Transverse colon (tissue), 4 donors: ENCODE measurements around the gene GFOD1. TPM values are rescaled to one million over a fixed set of nuclear protein-coding genes. Genes with fewer than 3 reads are reported as not detected.

Experiments used
- DNase-seq: peaks from one replicate; pipeline ENCODE4 v3.0.0-alpha.2; 2019
- H3K27ac ChIP-seq, 4 donors: fragments of 200-600 bp; sonication (generic); 2 replicates each; pipeline ENCODE4 v1.5.1; 2016 to 2018; ENCODE audit warnings: inconsistent platforms in 4 of 4
- H3K27me3 ChIP-seq: fragments of 200-600 bp; sonication (generic); 2 replicates; pipeline ENCODE4 v1.5.1; 2017; ENCODE audit warnings: inconsistent platforms
- H3K36me3 ChIP-seq, 4 donors: fragments of 200-600 bp; sonication (generic); 2 replicates each; pipeline ENCODE4 v1.5.1; 2017 to 2019; ENCODE audit warnings: inconsistent platforms in 4 of 4
- H3K4me1 ChIP-seq, 4 donors: fragments of 200-600 bp; sonication (generic); 2 replicates each; pipeline ENCODE4 v1.5.1; 2017 to 2020; ENCODE audit warnings: inconsistent platforms in 4 of 4
- H3K4me3 ChIP-seq, 4 donors: fragments of 200-600 bp; sonication (generic); 1 replicate in 1 of 4; 2 replicates in 3 of 4; pipeline versions ENCODE4 v1.5.1 to v1.6.1; 2017 to 2019; ENCODE audit warnings: inconsistent platforms in 4 of 4
- H3K9me3 ChIP-seq, 2 donors: fragments of 200-600 bp; sonication (generic); 2 replicates each; pipeline ENCODE4 v1.5.1; 2017 to 2019; ENCODE audit warnings: inconsistent platforms in 2 of 2
- CTCF ChIP-seq, 5 experiments: fragments of 200-600 bp in 3 of 5; fragments of 450-650 bp in 2 of 5; sonication (generic) in 3 of 5; IDR thresholded peaks; 1 replicate in 2 of 5; 2 replicates in 3 of 5; pipeline ENCODE4 v1.5.1; 2016 to 2017; ENCODE audit warnings: antibody characterized with exemption in 5 of 5, inconsistent platforms in 3 of 5, mild to moderate bottlenecking in 2 of 5, moderate library complexity in 1 of 5
- EP300 ChIP-seq: sonication (generic); formaldehyde crosslinking; IDR thresholded peaks from one replicate; pipeline ENCODE4 v1.6.1; 2017; ENCODE audit warnings: antibody characterized with exemption, low read depth
- POLR2A ChIP-seq: fragments of 450-650 bp; IDR thresholded peaks from one replicate; pipeline ENCODE4 v1.6.1; 2016; ENCODE audit warnings: antibody characterized with exemption, mild to moderate bottlenecking, moderate library complexity
- POLR2AphosphoS5 ChIP-seq, 3 donors: sonication (generic); formaldehyde crosslinking; IDR thresholded peaks; one replicate each; pipeline ENCODE4 v1.6.1; 2016; ENCODE audit warnings: antibody characterized with exemption in 3 of 3
- WGBS, 2 donors: methylation state at CpG; one replicate each; pipeline ENCODE4 v1.1.5; 2018; ENCODE audit warnings: low coverage in 1 of 2; 5-methylcytosine and 5-hydroxymethylcytosine counted together
- in situ Hi-C, 4 donors: fragments of 200-750 bp; cut with MboI; loops; one replicate each; pipeline versions ENCODE4 v1.15.0 to v1.15.1; 2017; ENCODE audit warnings: low sequenced_read_pairs in 3 of 4, low pct_ligation_motif_present in 1 of 4, low pct_unique_long_range_greater_than_20kb in 1 of 4
- intact Hi-C: fragments of 100-400 bp; cut with DNase I; formaldehyde crosslinking; loops from one replicate; pipeline ENCODE4 v1.15.1; 2023; ENCODE audit warnings: low total_unique reads
- total RNA-seq, 4 donors: library from RNA; depleted of rRNA; stranded (reverse); fragments of >200 nt; gene quantifications; one replicate each; pipeline ENCODE4 v1.1.0, GENCODE V29; 2016

Gene GFOD1
- total RNA-seq, 4 donors from 2014 or later, result 8.4 to 36.7 (median 19.9) TPM

DNA sequence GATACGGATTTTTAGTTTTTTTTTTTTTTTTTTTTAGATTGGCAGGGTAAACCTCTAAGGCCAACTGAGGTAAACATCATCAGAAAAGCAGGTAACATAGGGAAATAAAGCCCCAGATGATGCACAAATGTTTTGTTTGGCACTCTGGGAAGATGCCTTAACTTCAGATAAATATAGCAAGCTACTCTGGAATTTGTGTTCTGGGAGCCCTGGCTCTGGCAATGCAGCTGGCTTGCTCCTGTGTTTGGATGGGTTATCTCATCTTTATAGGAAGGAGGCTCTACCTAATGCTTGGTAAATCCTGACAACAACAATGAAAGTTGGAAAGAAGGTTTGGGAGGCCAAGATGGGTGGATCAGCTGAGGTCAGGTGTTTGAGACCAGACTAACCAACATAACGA lies 77.4 kb downstream of the GFOD1 start:
- no peaks in the 10 kb centered on the region for H3K9me3 ChIP-seq
- no peak overlapping the region for H3K4me3 ChIP-seq
- intact Hi-C loops, result no loop called here
- no peaks in the 10 kb centered on the region for H3K36me3 ChIP-seq
- H3K27ac ChIP-seq, result no peak overlapping the region
- in situ Hi-C loops, result no loop called here
- H3K27me3 ChIP-seq, result no peaks in the 10 kb centered on the region
- H3K4me1 ChIP-seq, result peaks cover 0 to 52% (median 16%) of the 10 kb centered on the region in 4 donors
- TF ChIP-seq POLR2A (no peak), CTCF (IDR thresholded peaks at IDR 0.05) (no peak), POLR2AphosphoS5 (IDR thresholded peaks at IDR 0.05) (no peak), EP300 (no peak)
- DNase-seq, result no peak
- 86 to 88% methylated on average over 1 to 2 of the region's 2 CpGs for WGBS, 2 donors

GRCh38 chr6:13407709-13408695 lies 79.4 kb downstream of the GFOD1 start:
- Histone ChIP-seq H3K36me3 (no peaks in the 10 kb centered on the region), H3K27me3 (no peaks in the 10 kb centered on the region), H3K4me3 (no peak overlapping the region), H3K4me1 (peaks cover 0 to 48% (median 9%) of the 10 kb centered on the region in 4 donors), H3K9me3 (no peaks in the 10 kb centered on the region), H3K27ac (peak overlapping the region in 3 of 4 donors; percentile 34 to 62 (median 45))
- no peak for DNase-seq
- intact Hi-C loops (no loop called here), in situ Hi-C loops (no loop called here)
- 53 to 85% methylated on average over 2 to 12 of the region's 12 CpGs for WGBS, 2 donors
- no peak for TF ChIP-seq CTCF (IDR thresholded peaks at IDR 0.05)
- TF ChIP-seq EP300, result no peak
- no peak for TF ChIP-seq POLR2AphosphoS5 (IDR thresholded peaks at IDR 0.05)
- TF ChIP-seq POLR2A, result no peak

DNA sequence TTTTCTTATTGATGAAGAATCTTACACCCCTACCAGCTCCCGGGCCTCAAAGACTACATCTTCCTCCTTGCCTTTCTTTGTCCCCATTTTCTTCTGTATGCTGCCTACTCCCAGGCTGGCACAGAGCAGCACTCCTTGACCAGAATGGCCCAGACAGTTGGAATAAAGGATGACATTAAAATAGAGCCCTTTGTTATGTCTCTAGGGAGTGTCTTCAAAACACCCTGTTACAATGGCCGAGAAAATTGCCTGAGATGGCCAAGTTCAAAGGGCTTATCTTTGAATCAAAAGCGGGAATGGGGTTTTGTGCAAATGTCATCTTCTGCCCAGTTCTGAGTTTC lies 80.1 kb downstream of the GFOD1 start:
- 83% methylated on average over 1 to 3 of the region's 3 CpGs for WGBS, 2 donors
- in situ Hi-C loops (no loop called here), intact Hi-C loops (no loop called here)
- no peak for TF ChIP-seq POLR2AphosphoS5 (IDR thresholded peaks at IDR 0.05)
- TF ChIP-seq CTCF (IDR thresholded peaks at IDR 0.05), result no peak
- no peak for TF ChIP-seq POLR2A
- TF ChIP-seq EP300, result no peak
- no peaks in the 10 kb centered on the region for H3K9me3 ChIP-seq
- H3K4me3 ChIP-seq, result no peak overlapping the region
- no peaks in the 10 kb centered on the region for H3K27me3 ChIP-seq
- DNase-seq, result no peak
- peak overlapping the region; percentile 34 to 62 (median 42) for H3K27ac ChIP-seq
- H3K4me1 ChIP-seq, result peaks cover 0 to 48% (median 8%) of the 10 kb centered on the region in 4 donors
- H3K36me3 ChIP-seq, result no peaks in the 10 kb centered on the region

GRCh38 chr6:13406781-13407180 lies 80.6 kb downstream of the GFOD1 start:
- in situ Hi-C loops, result no loop called here
- intact Hi-C loops, result no loop called here
- no peaks in the 10 kb centered on the region for H3K27me3 ChIP-seq
- peak overlapping the region; percentile 34 to 62 (median 42) for H3K27ac ChIP-seq
- WGBS, 2 donors, result 100% methylated on average over 1 of the region's 1 CpG; no CpG with 5 or more reads in 1 of the 2 donors
- no peaks in the 10 kb centered on the region for H3K9me3 ChIP-seq
- peaks cover 0 to 48% (median 8%) of the 10 kb centered on the region in 4 donors for H3K4me1 ChIP-seq
- H3K4me3 ChIP-seq, result no peak overlapping the region
- no peak for TF ChIP-seq EP300
- TF ChIP-seq POLR2AphosphoS5 (IDR thresholded peaks at IDR 0.05), result no peak
- no peak for TF ChIP-seq POLR2A
- no peak for DNase-seq
- H3K36me3 ChIP-seq, result no peaks in the 10 kb centered on the region
